ENCODE measurements around the gene NUP58.
A peak's percentile ranks its signal among the peaks of the same experiment; 100 is the strongest.

Gene NUP58

DNA sequence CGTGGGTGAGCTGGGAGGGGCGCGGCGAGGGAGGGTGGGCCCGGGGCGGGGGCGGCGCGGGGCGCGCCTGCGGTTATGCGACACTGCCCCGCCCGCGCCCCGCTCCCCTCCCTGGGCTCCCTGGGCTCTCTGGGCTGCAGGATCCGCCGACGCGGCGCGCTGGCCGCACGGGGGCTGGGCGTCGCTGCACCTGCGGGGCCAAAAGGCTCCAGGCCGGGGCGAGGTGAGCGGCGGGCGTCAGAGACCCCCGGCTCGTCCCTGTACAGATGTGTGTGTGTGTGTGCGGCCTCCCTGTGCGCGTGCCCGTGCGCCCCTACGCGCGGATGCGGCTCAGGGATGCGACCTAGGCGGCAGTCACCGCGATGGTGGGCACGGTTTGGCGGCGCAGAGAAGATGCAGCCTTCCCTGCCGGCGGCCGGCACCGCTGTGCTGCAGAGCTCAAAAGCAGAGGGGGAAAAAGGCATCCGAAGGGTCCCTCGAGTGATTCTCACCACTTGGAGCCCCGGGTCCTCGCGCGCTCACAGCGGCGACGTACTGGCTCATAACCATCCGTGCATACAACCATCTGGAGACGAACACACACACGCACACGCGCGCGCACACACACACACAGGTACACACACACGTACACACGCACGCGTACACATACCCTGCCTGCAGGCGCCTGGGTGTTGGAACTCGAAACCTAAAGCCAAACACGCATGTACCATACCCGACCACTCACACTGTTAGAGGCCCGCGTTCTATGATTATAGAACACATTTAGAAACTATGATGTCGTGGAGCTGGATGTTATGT lies 71.1 kb downstream of the NUP58 start:
- DNase-seq (ENCODE audit: low read depth): no peak
- TF ChIP-seq, protein P1, sequence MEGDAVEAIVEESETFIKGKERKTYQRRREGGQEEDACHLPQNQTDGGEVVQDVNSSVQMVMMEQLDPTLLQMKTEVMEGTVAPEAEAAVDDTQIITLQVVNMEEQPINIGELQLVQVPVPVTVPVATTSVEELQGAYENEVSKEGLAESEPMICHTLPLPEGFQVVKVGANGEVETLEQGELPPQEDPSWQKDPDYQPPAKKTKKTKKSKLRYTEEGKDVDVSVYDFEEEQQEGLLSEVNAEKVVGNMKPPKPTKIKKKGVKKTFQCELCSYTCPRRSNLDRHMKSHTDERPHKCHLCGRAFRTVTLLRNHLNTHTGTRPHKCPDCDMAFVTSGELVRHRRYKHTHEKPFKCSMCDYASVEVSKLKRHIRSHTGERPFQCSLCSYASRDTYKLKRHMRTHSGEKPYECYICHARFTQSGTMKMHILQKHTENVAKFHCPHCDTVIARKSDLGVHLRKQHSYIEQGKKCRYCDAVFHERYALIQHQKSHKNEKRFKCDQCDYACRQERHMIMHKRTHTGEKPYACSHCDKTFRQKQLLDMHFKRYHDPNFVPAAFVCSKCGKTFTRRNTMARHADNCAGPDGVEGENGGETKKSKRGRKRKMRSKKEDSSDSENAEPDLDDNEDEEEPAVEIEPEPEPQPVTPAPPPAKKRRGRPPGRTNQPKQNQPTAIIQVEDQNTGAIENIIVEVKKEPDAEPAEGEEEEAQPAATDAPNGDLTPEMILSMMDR (conservative IDR thresholded peaks at IDR 0.05; ENCODE audit: low read length): no peak
- no peak overlapping the region; the same call in 1 of the 2 replicates for H3K4me3 ChIP-seq (ENCODE audit: low read length)

DNA sequence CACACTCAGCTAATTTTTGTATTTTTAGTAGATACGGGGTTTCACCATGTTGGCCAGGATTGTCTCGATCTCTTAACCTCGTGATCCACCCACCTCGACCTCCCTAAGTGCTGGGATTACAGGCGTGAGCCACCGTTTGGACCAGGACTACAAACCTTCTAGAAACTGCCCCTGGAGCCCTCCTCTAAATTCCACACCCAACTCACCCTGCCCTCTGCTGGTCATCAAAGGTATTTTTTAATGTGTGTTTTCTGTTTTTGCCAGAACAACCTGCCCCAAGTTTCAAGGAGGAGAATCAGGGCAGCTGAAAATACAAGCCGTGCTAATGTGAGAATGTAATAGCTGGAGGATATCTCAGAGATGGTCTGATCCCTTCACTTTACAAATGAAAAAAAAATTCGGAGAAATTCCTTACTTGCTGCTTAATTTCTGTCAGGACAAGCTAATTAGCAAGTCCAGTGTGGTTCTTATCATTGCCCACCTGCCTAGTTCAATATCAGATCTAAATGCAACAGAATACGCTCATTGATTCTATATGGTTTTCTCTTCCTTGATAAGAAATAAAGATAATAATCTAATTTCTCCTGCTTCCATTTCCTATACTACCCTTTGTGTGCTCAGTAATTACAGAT lies 74.4 kb downstream of the NUP58 start:
- TF ChIP-seq, protein P1 (conservative IDR thresholded peaks at IDR 0.05; ENCODE audit: low read length): peak; percentile 71
- H3K4me3 ChIP-seq (ENCODE audit: low read length): no peak overlapping the region
- DNase-seq (ENCODE audit: low read depth): peak; percentile 38

DNA sequence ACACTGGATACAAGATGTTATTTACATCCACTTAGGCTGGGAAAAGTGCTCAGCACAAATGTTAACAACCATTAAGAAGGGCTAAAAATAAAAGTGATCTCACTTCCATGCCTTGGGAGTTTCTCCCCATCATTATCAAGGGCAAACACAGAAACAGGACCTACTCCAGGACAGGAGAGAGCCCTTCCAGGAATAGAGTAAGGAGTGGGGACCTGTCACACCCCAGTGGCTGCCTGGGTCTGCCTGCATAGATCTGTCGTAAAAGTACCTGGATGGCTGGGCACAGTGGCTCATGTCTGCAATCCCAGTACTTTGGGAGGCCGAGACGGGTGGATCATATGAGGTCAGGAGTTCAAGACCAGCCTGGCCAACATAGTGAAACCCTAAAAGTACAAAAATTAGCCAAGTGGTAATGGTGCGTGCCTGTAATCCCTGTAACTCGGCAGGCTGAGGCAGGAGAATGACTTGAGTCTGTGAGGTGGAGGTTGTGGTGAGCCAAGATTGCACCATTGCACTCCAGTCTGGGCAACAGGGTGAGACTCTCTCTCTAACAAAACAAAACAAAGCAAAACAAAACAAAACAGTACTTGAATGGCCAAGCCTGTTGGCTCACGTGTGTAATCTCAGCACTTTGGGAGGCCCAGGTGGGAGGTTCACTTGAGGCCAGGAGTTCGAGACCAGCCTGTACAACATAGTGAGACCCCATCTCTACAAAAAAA lies 76.0 kb downstream of the NUP58 start:
- TF ChIP-seq, protein P1 (conservative IDR thresholded peaks at IDR 0.05; ENCODE audit: low read length): no peak
- no peak for DNase-seq (ENCODE audit: low read depth)
- no peak overlapping the region for H3K4me3 ChIP-seq (ENCODE audit: low read length)

DNA sequence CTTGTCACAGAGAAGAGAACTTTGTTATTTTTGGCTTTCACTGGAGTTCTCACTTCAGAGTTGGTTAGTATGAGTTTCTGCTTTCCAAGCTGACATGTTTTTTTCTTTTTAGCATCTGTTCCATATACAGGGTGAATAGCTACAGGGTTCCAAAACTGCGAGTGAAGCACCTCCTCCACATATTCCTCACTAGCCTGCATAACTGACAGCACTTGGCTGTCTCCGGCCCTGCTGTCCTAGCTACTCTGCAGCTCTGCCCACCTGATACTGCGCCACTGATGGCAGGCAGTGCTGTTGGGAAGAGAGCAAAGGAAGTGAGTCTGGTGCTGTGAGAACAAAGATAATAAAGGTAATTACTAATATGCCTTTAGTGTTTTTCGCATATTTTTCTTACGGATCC lies 77.1 kb downstream of the NUP58 start:
- H3K4me3 ChIP-seq (ENCODE audit: low read length): no peak overlapping the region
- TF ChIP-seq, protein P1 (conservative IDR thresholded peaks at IDR 0.05; ENCODE audit: low read length): no peak
- DNase-seq (ENCODE audit: low read depth): no peak

DNA sequence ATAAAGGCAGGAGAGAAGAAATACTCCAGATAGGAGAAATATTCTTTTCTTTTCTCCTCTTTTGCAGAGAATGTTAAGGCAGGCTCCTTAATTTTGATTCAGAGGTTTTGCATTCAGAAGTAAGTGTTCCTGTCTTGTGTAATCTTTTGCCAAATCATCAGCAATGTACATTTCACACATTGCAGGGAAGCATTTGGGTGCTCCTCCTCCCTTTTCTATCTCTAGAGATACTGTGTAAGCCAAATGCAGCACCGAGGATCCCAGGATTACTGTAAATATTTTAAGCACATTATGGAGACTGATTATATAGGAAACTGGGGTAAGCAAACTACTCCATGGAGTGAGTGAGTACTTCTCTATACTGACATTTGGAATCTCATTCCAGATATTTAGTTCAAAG lies 77.6 kb downstream of the NUP58 start:
- H3K4me3 ChIP-seq (ENCODE audit: low read length): no peak overlapping the region
- TF ChIP-seq, protein P1 (conservative IDR thresholded peaks at IDR 0.05; ENCODE audit: low read length): no peak
- DNase-seq (ENCODE audit: low read depth): no peak

DNA sequence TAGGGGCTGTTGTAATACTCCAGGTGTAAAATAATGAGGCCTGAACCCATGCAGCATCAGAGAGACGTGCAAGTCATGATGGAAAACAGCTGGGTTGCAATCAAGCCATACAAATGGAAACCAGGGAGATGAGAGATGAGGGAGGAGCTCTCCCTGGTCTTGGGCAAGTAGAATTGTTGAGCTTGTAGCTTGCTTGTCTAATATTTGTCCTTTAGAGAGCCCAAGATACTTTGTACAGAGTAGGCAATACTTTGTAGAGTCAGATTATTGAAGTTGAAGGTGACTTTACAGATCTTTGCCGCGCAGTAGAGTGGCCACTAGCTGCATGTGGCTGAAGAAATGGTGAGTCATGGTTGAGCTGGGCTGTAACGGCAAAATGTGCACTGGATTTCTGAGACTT lies 78.7 kb downstream of the NUP58 start:
- no peak for DNase-seq (ENCODE audit: low read depth)
- H3K4me3 ChIP-seq (ENCODE audit: low read length): no peak overlapping the region
- TF ChIP-seq, protein P1 (conservative IDR thresholded peaks at IDR 0.05; ENCODE audit: low read length): no peak
